NT2/D1 (cell line): Measurements from ENCODE around the gene BRD1.

Experiments used
- SUZ12 ChIP-seq: IDR thresholded peaks from 2 replicates; pipeline ENCODE4 v1.6.1; 2011; ENCODE audit not compliant: insufficient read length, insufficient read depth; ENCODE audit errors: extremely low read depth
- YY1 ChIP-seq: IDR thresholded peaks from 2 replicates; pipeline ENCODE4 v1.6.1; 2011; ENCODE audit not compliant: insufficient read length, insufficient read depth
- ZNF274 ChIP-seq: IDR thresholded peaks from 2 replicates; pipeline ENCODE4 v1.6.1; 2011; ENCODE audit warnings: mild to moderate bottlenecking, low read depth, low read length

- no peak for TF ChIP-seq YY1
- no peak for TF ChIP-seq ZNF274
- TF ChIP-seq SUZ12 = no peak
These were observed 76.2 kb downstream of the BRD1 start for GRCh38 chr22:49751318-49751965.
